K562 (cell line): ENCODE results near the gene CD68. TPM values are rescaled to one million over a fixed set of nuclear protein-coding genes. Genes with fewer than 3 reads are reported as not detected.
A peak's percentile ranks its signal among the peaks of the same experiment; 100 is the strongest.

Source experiments
- ESRRA ChIP-seq: fragments of 450-650 bp; IDR thresholded peaks from 2 replicates; pipeline ENCODE4 v1.6.1; 2014; ENCODE audit warnings: low read depth, mild to moderate bottlenecking, moderate library complexity, borderline replicate concordance
- FOS ChIP-seq: IDR thresholded peaks from 3 replicates; pipeline ENCODE4 v1.6.1; 2011; ENCODE audit not compliant: insufficient read length; ENCODE audit errors: extremely low read depth
- MEF2A ChIP-seq: IDR thresholded peaks from 2 replicates; pipeline ENCODE4 v1.6.1; 2011; ENCODE audit warnings: low read depth, mild to moderate bottlenecking, low read length, moderate library complexity; ENCODE audit not compliant: control insufficient read depth
- NFIX ChIP-seq: fragments of 250-450 bp; sonication (Bioruptor Pico); IDR thresholded peaks from 2 replicates; pipeline ENCODE4 v1.4.0; 2020; ENCODE audit warnings: low read depth, mild to moderate bottlenecking, moderate library complexity
- SMAD1 ChIP-seq: fragments of 150-350 bp; IDR thresholded peaks from 2 replicates; pipeline ENCODE4 v1.6.1; 2014; ENCODE audit warnings: low read length, low read depth; ENCODE audit not compliant: partially characterized antibody
- STAG1 ChIP-seq: sonication (generic); formaldehyde crosslinking; IDR thresholded peaks from 2 replicates; pipeline ENCODE4 v1.5.0; 2020; ENCODE audit warnings: missing genetic modification reagents, borderline replicate concordance
- TAF15 ChIP-seq: fragments of 200-400 bp; formaldehyde crosslinking; IDR thresholded peaks from 2 replicates; pipeline ENCODE4 v1.6.1; 2017; ENCODE audit warnings: mild to moderate bottlenecking, low read depth, low read length, moderate library complexity
- TAF7 ChIP-seq: fragments of 450-650 bp; IDR thresholded peaks from 2 replicates; pipeline ENCODE4 v1.6.1; 2016; ENCODE audit warnings: missing genetic modification characterization, missing compliant biosample characterization
- TCF7L2 ChIP-seq: fragments of 150-350 bp; IDR thresholded peaks from 2 replicates; pipeline ENCODE4 v1.6.1; 2016; ENCODE audit warnings: low read depth, mild to moderate bottlenecking, low read length, moderate library complexity
- XRCC5 ChIP-seq: fragments of 200-400 bp; formaldehyde crosslinking; IDR thresholded peaks from 2 replicates; pipeline ENCODE4 v1.6.1; 2017; ENCODE audit warnings: low read depth, mild to moderate bottlenecking, low read length
- ZFP30 ChIP-seq: fragments of 250-450 bp; sonication (Bioruptor Pico); IDR thresholded peaks from 2 replicates; pipeline ENCODE4 v1.8.0; 2022; ENCODE audit warnings: moderate library complexity, mild to moderate bottlenecking, inconsistent platforms, borderline replicate concordance
- ZNF121 ChIP-seq: sonication (generic); formaldehyde crosslinking; conservative IDR thresholded peaks from 2 replicates; pipeline ENCODE4 v1.8.0; 2022; ENCODE audit warnings: missing genetic modification reagents
- ZNF507 ChIP-seq: conservative IDR thresholded peaks from 2 replicates; pipeline ENCODE4 v1.6.1; 2017; ENCODE audit warnings: missing genetic modification characterization, missing compliant biosample characterization
- ZNF551 ChIP-seq: fragments of 250-450 bp; sonication (Bioruptor Pico); IDR thresholded peaks from 2 replicates; pipeline ENCODE4 v1.5.0; 2021; ENCODE audit warnings: mild to moderate bottlenecking, moderate library complexity
- polyA plus RNA-seq, 8 experiments: library from polyadenylated mRNA; depleted of rRNA in 4 of 8; stranded (reverse) in 5 of 8; unstranded in 3 of 8; fragments of >200 nt; fragmentation: Nextera tagmentation in 2 of 8; fragmentation: Illumina TruSeq in 1 of 8; extraction: Ambion mirVana in 2 of 8; extraction: Trizol in 1 of 8; gene quantifications; 2 replicates each; pipeline versions ENCODE4 v1.2.1 to v1.2.3, GENCODE V29; 2011 to 2014; ENCODE audit warnings: inconsistent platforms in 1 of 8, missing spikeins in 1 of 8
- total RNA-seq, 7 experiments: library from RNA; depleted of rRNA in 6 of 7; stranded (reverse); fragments of >200 nt in 6 of 7; fragmentation: Illumina TruSeq in 2 of 7; extraction: Trizol in 2 of 7; gene quantifications; 2 replicates each; pipeline versions ENCODE4 v1.2.1 to v1.2.3, GENCODE V29; 2011 to 2021; ENCODE audit warnings: low replicate concordance in 1 of 7
- TF ChIP-seq, protein P1 (sequence below): sonication (generic); formaldehyde crosslinking; IDR thresholded peaks from 2 replicates; pipeline ENCODE4 v1.8.0; 2022; ENCODE audit warnings: mild to moderate bottlenecking, missing genetic modification reagents
- TF ChIP-seq, protein P2 (sequence below): fragments of 250-450 bp; sonication (Bioruptor Pico); IDR thresholded peaks from 2 replicates; pipeline ENCODE4 v1.8.0; 2021; ENCODE audit warnings: mild to moderate bottlenecking, moderate library complexity
- TF ChIP-seq, protein P3 (sequence below): fragments of 450-650 bp; IDR thresholded peaks from 2 replicates; pipeline ENCODE4 v1.6.1; 2014; ENCODE audit warnings: low read depth, mild to moderate bottlenecking, moderate library complexity, borderline replicate concordance
- TF ChIP-seq, protein P4 (sequence below): fragments of 200-800 bp; sonication (Bioruptor generic); IDR thresholded peaks from 2 replicates; pipeline ENCODE4 v1.6.1; 2017; ENCODE audit warnings: missing genetic modification characterization, missing compliant biosample characterization
- TF ChIP-seq, protein P5 (sequence below): fragments of 250-450 bp; sonication (Bioruptor Pico); IDR thresholded peaks from 2 replicates; pipeline ENCODE4 v1.8.0; 2022; ENCODE audit warnings: moderate library complexity, mild to moderate bottlenecking, inconsistent platforms
- TF ChIP-seq, protein P6 (sequence below): sonication (generic); formaldehyde crosslinking; IDR thresholded peaks from 2 replicates; pipeline ENCODE4 v1.8.0; 2022; ENCODE audit warnings: mild to moderate bottlenecking, missing genetic modification reagents

CD68 gene
- total and polyA plus RNA-seq, 9 of the 15 experiments (the other 6 are each of a cell fraction or from before 2014, with no cell fraction given), result 28.2 to 89.8 (median 37.7) TPM

DNA sequence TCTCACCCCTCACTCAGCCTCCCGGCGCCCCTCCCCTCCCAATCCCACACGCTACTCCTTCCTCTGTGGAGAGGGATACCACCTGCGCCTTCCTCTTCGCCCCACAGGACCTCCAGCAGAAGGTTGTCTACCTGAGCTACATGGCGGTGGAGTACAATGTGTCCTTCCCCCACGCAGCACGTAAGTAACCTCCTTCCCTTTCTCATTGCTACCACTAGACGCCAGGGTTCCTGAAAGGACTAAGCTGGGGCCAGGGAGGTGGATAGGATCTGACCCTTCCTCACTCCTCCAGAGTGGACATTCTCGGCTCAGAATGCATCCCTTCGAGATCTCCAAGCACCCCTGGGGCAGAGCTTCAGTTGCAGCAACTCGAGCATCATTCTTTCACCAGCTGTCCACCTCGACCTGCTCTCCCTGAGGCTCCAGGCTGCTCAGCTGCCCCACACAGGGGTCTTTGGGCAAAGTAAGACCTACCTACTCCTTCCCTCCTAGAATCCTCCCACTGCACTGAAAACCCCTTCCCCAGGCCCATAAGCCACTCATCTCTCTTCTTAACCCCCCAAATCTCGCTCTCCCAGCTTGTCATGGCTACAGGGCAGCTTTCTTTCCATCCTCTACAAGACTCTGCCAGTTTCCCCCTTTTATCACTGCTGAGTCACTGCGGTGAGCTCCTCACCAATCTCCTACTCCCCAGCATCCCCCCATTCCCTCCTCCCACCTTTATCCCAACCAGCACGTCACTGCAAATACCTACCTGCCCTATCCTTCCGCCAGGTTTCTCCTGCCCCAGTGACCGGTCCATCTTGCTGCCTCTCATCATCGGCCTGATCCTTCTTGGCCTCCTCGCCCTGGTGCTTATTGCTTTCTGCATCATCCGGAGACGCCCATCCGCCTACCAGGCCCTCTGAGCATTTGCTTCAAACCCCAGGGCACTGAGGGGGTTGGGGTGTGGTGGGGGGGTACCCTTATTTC lies 1.5 kb downstream of the CD68 start (continued):
- TF ChIP-seq, protein P1, sequence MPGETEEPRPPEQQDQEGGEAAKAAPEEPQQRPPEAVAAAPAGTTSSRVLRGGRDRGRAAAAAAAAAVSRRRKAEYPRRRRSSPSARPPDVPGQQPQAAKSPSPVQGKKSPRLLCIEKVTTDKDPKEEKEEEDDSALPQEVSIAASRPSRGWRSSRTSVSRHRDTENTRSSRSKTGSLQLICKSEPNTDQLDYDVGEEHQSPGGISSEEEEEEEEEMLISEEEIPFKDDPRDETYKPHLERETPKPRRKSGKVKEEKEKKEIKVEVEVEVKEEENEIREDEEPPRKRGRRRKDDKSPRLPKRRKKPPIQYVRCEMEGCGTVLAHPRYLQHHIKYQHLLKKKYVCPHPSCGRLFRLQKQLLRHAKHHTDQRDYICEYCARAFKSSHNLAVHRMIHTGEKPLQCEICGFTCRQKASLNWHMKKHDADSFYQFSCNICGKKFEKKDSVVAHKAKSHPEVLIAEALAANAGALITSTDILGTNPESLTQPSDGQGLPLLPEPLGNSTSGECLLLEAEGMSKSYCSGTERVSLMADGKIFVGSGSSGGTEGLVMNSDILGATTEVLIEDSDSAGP (CRISPR knock-in tag), result no peak
- TF ChIP-seq, protein P2, sequence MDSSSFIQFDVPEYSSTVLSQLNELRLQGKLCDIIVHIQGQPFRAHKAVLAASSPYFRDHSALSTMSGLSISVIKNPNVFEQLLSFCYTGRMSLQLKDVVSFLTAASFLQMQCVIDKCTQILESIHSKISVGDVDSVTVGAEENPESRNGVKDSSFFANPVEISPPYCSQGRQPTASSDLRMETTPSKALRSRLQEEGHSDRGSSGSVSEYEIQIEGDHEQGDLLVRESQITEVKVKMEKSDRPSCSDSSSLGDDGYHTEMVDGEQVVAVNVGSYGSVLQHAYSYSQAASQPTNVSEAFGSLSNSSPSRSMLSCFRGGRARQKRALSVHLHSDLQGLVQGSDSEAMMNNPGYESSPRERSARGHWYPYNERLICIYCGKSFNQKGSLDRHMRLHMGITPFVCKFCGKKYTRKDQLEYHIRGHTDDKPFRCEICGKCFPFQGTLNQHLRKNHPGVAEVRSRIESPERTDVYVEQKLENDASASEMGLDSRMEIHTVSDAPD, result no peak
- TF ChIP-seq ZNF507 (tag), result no peak
- no peak for TF ChIP-seq TCF7L2
- TF ChIP-seq, protein P3, sequence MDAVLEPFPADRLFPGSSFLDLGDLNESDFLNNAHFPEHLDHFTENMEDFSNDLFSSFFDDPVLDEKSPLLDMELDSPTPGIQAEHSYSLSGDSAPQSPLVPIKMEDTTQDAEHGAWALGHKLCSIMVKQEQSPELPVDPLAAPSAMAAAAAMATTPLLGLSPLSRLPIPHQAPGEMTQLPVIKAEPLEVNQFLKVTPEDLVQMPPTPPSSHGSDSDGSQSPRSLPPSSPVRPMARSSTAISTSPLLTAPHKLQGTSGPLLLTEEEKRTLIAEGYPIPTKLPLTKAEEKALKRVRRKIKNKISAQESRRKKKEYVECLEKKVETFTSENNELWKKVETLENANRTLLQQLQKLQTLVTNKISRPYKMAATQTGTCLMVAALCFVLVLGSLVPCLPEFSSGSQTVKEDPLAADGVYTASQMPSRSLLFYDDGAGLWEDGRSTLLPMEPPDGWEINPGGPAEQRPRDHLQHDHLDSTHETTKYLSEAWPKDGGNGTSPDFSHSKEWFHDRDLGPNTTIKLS, result no peak
- TF ChIP-seq ZNF121 (CRISPR knock-in tag), result no peak
- peak; percentile 25; the same call in 1 of the 2 replicates for TF ChIP-seq ESRRA
- TF ChIP-seq MEF2A, result no peak
- TF ChIP-seq TAF7, result no peak
- TF ChIP-seq, protein P4, sequence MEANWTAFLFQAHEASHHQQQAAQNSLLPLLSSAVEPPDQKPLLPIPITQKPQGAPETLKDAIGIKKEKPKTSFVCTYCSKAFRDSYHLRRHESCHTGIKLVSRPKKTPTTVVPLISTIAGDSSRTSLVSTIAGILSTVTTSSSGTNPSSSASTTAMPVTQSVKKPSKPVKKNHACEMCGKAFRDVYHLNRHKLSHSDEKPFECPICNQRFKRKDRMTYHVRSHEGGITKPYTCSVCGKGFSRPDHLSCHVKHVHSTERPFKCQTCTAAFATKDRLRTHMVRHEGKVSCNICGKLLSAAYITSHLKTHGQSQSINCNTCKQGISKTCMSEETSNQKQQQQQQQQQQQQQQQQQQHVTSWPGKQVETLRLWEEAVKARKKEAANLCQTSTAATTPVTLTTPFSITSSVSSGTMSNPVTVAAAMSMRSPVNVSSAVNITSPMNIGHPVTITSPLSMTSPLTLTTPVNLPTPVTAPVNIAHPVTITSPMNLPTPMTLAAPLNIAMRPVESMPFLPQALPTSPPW (CRISPR knock-in tag), result peak; percentile 59
- TF ChIP-seq SMAD1, result no peak
- TF ChIP-seq STAG1 (CRISPR knock-in tag), result no peak
- no peak for TF ChIP-seq ZFP30 (CRISPR knock-in tag)
- TF ChIP-seq TAF15, result no peak
- TF ChIP-seq, protein P5, sequence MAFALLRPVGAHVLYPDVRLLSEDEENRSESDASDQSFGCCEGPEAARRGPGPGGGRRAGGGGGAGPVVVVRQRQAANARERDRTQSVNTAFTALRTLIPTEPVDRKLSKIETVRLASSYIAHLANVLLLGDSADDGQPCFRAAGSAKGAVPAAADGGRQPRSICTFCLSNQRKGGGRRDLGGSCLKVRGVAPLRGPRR, result no peak
- no peak for TF ChIP-seq XRCC5
- no peak for TF ChIP-seq FOS
- TF ChIP-seq ZNF551, result no peak
- TF ChIP-seq, protein P6, sequence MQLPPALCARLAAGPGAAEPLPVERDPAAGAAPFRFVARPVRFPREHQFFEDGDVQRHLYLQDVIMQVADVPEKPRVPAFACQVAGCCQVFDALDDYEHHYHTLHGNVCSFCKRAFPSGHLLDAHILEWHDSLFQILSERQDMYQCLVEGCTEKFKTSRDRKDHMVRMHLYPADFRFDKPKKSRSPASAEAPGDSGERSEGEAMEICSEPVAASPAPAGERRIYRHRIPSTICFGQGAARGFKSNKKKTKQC (CRISPR knock-in tag), result peak; percentile 22; the same call in 1 of the 2 replicates
- no peak for TF ChIP-seq NFIX (CRISPR knock-in tag)
